ENCODE results near the gene MAGED1. TPM values are rescaled to one million over a fixed set of nuclear protein-coding genes. Genes with fewer than 3 reads are reported as not detected.

Gene MAGED1
- total RNA-seq, 1 experiment from 2014 or later: 118 TPM

DNA sequence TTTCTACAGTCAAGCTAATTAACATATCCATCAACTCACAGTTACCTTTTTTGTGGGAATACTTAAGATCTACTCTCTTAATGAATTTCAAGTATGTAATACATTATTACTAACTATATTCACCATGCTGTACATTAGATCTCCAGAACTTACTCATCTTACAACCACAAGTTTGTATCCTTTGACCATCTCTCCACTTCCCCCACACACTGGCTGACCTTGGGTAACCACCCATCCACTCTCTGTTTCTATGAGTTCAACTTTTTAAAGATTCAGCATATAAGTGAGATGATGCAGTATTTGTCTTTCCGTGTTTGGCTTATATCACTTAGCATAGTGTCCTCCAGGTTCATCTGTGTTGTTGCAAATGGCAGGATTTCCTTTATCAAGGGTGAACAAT is 30.5 kb upstream of the MAGED1 start:
- no peak overlapping the region for H2AFZ ChIP-seq
- DNase-seq: no peak
- BruUV-seq (replicated peaks): no TSS peak
- H3K4me3 ChIP-seq: no peak overlapping the region
- no peaks in the 10 kb centered on the region for H3K36me3 ChIP-seq (ENCODE audit: low read depth)
- no peaks in the 10 kb centered on the region for H4K20me1 ChIP-seq (ENCODE audit: insufficient read depth)
- H3K79me2 ChIP-seq (ENCODE audit: low read depth): no peaks in the 10 kb centered on the region
- CTCF ChIA-PET: no interaction called here
- POLR2A ChIA-PET (ENCODE audit: unreplicated experiment): no interaction called here
- H3F3A ChIP-seq (ENCODE audit: insufficient read depth, low read depth): no peaks in the 10 kb centered on the region
- no peak overlapping the region for H3K27ac ChIP-seq
- no peaks in the 10 kb centered on the region for H3K27me3 ChIP-seq (ENCODE audit: insufficient read depth, low read depth)
- intact Hi-C loops (cut with micrococcal nuclease; ENCODE audit: unreplicated experiment): no loop called here
- no peak for TF ChIP-seq EZH2 (IDR thresholded peaks at IDR 0.05; ENCODE audit: low read depth)
- TF ChIP-seq, protein P1, sequence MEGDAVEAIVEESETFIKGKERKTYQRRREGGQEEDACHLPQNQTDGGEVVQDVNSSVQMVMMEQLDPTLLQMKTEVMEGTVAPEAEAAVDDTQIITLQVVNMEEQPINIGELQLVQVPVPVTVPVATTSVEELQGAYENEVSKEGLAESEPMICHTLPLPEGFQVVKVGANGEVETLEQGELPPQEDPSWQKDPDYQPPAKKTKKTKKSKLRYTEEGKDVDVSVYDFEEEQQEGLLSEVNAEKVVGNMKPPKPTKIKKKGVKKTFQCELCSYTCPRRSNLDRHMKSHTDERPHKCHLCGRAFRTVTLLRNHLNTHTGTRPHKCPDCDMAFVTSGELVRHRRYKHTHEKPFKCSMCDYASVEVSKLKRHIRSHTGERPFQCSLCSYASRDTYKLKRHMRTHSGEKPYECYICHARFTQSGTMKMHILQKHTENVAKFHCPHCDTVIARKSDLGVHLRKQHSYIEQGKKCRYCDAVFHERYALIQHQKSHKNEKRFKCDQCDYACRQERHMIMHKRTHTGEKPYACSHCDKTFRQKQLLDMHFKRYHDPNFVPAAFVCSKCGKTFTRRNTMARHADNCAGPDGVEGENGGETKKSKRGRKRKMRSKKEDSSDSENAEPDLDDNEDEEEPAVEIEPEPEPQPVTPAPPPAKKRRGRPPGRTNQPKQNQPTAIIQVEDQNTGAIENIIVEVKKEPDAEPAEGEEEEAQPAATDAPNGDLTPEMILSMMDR (conservative IDR thresholded peaks at IDR 0.05): no peak
- no peaks in the 10 kb centered on the region for H3K9me2 ChIP-seq (ENCODE audit: insufficient read depth)
- H3K4me2 ChIP-seq: no peak overlapping the region
- H3K4me1 ChIP-seq (replicated peaks; ENCODE audit: insufficient read depth): no peaks in the 10 kb centered on the region
- no peaks in the 10 kb centered on the region for H3K9me3 ChIP-seq (ENCODE audit: insufficient read depth, low read depth)

DNA sequence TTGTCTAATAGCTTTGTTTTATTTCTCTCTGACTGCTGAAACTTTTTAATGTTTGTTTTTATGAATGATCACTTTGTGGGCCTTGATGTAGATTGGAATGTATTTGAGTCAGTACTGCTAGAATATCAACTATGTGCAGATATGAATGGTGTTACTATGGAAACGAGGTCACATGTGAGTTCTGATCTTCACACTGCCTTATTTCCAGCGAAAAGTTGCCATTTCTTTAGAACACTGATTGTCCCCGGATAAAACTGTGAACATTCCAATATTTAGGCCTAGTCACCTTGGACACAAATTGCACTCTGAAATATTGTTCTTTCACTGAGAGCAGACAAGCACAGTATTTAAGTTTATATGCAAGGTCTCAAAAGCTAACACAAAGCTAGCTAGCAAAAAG is 27.2 kb upstream of the MAGED1 start:
- CTCF ChIA-PET: no interaction called here
- TF ChIP-seq EZH2 (IDR thresholded peaks at IDR 0.05; ENCODE audit: low read depth): no peak
- TF ChIP-seq, protein P1 (conservative IDR thresholded peaks at IDR 0.05): no peak
- no peaks in the 10 kb centered on the region for H3K36me3 ChIP-seq (ENCODE audit: low read depth)
- no peaks in the 10 kb centered on the region for H3F3A ChIP-seq (ENCODE audit: insufficient read depth, low read depth)
- DNase-seq: no peak
- no peaks in the 10 kb centered on the region for H3K79me2 ChIP-seq (ENCODE audit: low read depth)
- no peak overlapping the region for H2AFZ ChIP-seq
- no peak overlapping the region for H3K4me2 ChIP-seq
- POLR2A ChIA-PET (ENCODE audit: unreplicated experiment): no interaction called here
- H3K27ac ChIP-seq: no peak overlapping the region
- H4K20me1 ChIP-seq (ENCODE audit: insufficient read depth): no peaks in the 10 kb centered on the region
- intact Hi-C loops (cut with micrococcal nuclease; ENCODE audit: unreplicated experiment): no loop called here
- H3K27me3 ChIP-seq (ENCODE audit: insufficient read depth, low read depth): no peaks in the 10 kb centered on the region
- BruUV-seq (replicated peaks): no TSS peak
- H3K4me1 ChIP-seq (replicated peaks; ENCODE audit: insufficient read depth): no peaks in the 10 kb centered on the region
- H3K9me2 ChIP-seq (ENCODE audit: insufficient read depth): no peaks in the 10 kb centered on the region
- no peak overlapping the region for H3K4me3 ChIP-seq
- no peaks in the 10 kb centered on the region for H3K9me3 ChIP-seq (ENCODE audit: insufficient read depth, low read depth)

DNA sequence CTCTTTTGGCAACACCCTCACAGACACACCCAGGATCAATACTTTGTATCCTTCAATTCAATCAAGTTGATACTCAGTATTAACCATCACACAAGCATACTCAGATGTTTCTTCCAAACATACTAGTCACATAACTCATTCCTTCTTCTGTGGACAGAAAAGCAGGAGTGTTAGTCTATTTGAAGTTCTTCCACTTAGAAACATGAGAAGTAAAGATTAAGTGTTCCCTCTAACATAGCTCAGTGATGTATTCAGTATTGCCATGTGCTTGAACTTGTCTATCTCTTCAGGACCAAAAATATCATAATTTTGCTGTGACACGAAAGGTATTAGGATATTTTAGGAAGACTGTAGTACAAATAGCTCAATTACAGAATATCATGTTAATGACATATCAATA is 25.8 kb upstream of the MAGED1 start:
- no peaks in the 10 kb centered on the region for H3F3A ChIP-seq (ENCODE audit: insufficient read depth, low read depth)
- no peak overlapping the region for H2AFZ ChIP-seq
- H3K9me3 ChIP-seq (ENCODE audit: insufficient read depth, low read depth): no peaks in the 10 kb centered on the region
- intact Hi-C loops (cut with micrococcal nuclease; ENCODE audit: unreplicated experiment): no loop called here
- no peaks in the 10 kb centered on the region for H4K20me1 ChIP-seq (ENCODE audit: insufficient read depth)
- no peaks in the 10 kb centered on the region for H3K4me1 ChIP-seq (replicated peaks; ENCODE audit: insufficient read depth)
- no peaks in the 10 kb centered on the region for H3K79me2 ChIP-seq (ENCODE audit: low read depth)
- H3K27me3 ChIP-seq (ENCODE audit: insufficient read depth, low read depth): no peaks in the 10 kb centered on the region
- no peak overlapping the region for H3K4me2 ChIP-seq
- CTCF ChIA-PET: no interaction called here
- no TSS peak for BruUV-seq (replicated peaks)
- H3K36me3 ChIP-seq (ENCODE audit: low read depth): no peaks in the 10 kb centered on the region
- H3K27ac ChIP-seq: no peak overlapping the region
- POLR2A ChIA-PET (ENCODE audit: unreplicated experiment): no interaction called here
- no peak for TF ChIP-seq EZH2 (IDR thresholded peaks at IDR 0.05; ENCODE audit: low read depth)
- TF ChIP-seq, protein P1 (conservative IDR thresholded peaks at IDR 0.05): no peak
- no peak for DNase-seq
- no peaks in the 10 kb centered on the region for H3K9me2 ChIP-seq (ENCODE audit: insufficient read depth)
- H3K4me3 ChIP-seq: no peak overlapping the region

Data from PC-9 (cell line).